HK-2 (cell line): Measurements from ENCODE around the gene PLCXD3.

Source experiments
- DNase-seq: peaks from one replicate; pipeline ENCODE4 v3.0.0-alpha.2; 2018; ENCODE audit not compliant: unreplicated experiment

Gene PLCXD3

GRCh38 chr5:41286165-41286564 lies 224.2 kb downstream of the PLCXD3 start:
- no peak for DNase-seq

- DNase-seq = no peak
Observed at GRCh38 chr5:41284938-41285337, 225.5 kb downstream of the PLCXD3 start.

DNA sequence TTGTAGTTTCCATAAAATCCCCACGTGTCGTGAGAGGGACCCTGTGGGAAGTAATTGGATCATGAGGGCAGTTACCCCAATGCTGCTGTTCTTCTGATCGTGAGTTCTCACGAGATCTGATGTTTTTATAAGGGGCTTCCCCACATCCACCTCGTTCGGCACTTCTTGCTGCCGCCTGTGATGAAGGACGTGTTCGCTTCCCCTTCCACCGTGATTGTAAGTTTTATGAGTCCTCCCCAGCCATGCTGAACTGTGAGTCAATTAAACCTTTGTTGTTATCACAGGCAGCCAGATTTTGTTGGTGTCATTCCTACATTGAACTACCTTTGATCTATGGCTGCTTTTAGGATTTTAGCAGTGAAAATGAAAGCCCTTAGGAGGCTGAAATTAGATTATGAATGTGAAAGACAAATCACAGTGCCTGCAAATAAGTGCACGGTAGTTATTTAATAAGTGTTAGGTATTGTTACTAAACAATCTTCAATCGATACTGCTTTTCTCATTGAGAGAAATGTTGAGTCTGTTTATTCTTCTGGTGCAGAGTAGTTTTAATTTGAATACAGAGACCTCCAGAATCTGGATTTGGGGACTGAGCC lies 229.1 kb downstream of the PLCXD3 start:
- DNase-seq = no peak

DNA sequence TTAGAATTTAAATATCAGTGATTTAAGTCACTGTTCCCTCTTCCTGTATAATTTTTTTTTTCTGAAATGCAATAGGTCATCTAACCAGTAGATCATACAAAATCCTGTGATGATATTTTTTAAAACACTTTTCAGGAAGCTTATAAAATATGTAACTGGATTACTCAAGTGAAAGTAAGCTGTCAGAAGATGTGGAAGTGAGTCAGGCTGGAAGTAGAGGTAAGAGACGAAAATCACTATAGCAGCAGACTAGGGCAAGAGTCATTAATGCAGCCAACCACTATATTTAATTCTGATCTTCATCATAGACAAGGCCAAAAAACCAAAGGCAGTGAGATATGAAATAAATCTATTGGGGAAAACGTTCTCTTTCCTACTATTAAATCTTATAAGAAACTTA lies 231.4 kb downstream of the PLCXD3 start:
- no peak for DNase-seq

DNA sequence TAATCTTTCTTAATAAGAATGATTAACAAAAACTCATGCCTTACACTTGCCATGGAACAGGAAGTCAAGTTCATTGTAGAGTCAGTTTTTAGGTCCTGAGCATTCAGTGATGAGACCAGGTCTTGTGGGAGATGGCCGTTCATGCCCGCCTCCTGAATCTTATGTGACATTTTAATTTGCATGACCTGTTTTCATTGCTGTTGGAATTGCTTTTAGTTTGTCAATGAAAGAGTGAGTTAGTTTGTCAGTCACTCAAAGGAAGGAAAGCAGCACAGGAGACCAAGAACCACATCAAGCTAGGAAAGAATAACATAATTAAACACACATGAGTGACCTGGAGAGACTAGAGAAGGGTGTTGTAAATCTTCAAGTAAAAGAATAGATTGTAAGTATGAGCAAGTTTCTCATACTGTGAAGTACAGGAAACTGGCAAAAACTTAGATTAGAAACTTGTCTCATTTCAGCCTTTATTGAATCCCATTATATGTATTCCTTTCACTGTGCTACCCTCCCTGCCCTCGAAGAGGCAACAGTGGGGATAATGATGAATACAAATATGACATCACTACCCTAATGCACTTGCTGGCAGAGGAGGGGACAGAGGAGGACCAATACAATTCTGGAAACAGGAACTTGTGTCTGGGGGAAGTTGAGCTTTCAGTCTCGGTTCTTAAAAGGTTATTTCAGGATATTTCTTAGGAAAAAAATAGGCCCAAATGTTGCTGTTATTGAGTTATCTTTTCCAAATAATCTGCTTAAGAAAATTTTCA lies 232.7 kb downstream of the PLCXD3 start:
- DNase-seq = no peak

GRCh38 chr5:41275813-41276512 lies 234.4 kb downstream of the PLCXD3 start:
- no peak for DNase-seq

GRCh38 chr5:41270423-41271251 lies 239.8 kb downstream of the PLCXD3 start:
- peak; percentile 11 for DNase-seq

DNA sequence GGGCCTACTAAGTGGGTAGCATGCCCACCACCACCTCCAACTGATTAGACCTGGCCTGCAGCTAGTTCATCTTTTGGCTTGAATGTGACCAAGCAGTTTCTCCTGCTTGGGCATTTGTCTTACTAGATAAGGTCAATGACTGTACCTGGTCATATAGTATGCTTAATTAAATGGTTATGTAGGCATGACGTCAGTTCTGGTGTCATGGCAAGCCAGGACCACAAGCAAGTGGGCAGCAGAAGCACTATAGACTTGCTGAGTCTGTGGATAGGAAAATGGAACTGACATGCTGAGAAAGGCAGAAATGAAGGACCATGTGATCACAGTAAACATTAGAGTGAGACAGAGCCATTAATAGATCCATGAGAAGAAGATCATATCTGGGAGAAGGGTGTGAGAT lies 241.5 kb downstream of the PLCXD3 start:
- no peak for DNase-seq

GRCh38 chr5:41266377-41266776 lies 244.0 kb downstream of the PLCXD3 start:
- no peak for DNase-seq

DNA sequence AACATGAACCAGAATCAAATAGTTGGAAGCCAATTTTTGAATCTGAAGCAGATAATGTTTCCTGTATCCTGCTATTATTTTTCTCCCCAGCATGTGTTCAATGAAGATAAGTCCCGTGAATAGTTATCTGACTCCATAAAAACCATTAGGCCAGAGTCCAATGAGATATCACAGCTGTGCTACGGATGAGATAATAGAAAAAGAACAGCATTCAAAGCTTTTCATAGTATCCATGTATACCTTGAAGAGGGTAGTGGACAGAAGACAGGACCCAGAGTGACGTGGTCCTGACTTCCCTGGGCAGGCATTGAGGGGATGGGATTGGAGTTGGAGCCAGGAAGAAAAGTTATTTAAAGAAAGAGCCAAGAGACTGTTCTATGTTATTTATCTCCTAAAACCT lies 246.4 kb downstream of the PLCXD3 start:
- no peak for DNase-seq

DNA sequence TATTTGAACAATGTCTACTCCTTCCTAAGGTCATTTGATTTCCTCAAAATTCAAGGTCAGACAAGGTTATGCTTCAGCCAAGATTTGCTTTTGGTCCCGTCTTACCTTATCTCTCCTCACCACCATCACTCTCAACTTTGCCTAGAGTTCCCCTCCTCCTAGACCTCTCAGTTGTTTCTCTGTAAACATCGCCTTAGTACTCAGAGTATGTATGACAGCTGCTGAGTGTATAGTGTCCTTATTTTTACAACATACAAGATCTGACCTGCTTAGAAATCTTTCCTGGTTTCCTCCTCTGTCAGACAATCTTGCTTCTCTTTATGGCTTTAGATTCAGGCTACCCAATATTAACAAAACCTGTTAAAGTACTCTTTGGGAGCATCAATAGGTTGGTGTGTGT lies 247.1 kb downstream of the PLCXD3 start:
- DNase-seq = no peak
